ENCODE results near the gene KHDRBS1. TPM values are rescaled to one million over a fixed set of nuclear protein-coding genes. Genes with fewer than 3 reads are reported as not detected.

Gene KHDRBS1
- total and polyA plus RNA-seq, 2 of the 13 experiments (the other 11 are each of a cell fraction or from before 2014, with no cell fraction given): 25.1 to 39.0 TPM

DNA sequence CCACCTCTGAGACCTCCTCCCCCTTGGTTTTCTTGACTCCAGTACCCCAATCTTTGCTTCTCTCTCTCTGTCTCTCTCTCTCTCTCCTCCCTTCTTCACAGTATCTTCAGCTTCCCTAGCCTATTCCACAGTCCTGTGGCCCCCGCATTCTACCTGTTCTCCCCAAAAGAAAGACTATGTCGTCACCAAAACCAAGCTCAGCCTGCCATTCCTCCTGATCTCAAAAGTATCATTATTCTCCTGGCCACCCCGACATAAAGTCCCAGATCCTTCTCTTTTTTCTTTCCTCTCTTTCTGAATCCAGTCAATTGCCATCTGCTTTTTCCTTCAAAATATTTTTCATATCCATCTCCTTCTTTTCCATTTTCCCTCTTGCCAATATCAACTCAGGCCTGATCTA lies 23.7 kb upstream of the KHDRBS1 start:
- no peaks in the 10 kb centered on the region for H3K36me3 ChIP-seq (replicated peaks in 1 of 2; ENCODE audit: control insufficient read depth in 1 of 2, insufficient read depth in 2 of 2, low read length in 2 of 2)
- FAIRE-seq: no peak
- BruUV-seq (replicated peaks): no TSS peak
- no peaks in the 10 kb centered on the region for H4K20me1 ChIP-seq (ENCODE audit: insufficient read depth, low read length)
- CTCF ChIA-PET (ENCODE audit: low intra/inter-chr PET ratio, low total read pairs): no interaction called here
- no peak overlapping the region for H3K4me3 ChIP-seq (replicated peaks in 1 of 3; ENCODE audit: insufficient read depth in 1 of 3, low read depth in 2 of 3, low read length in 3 of 3)
- 4% methylated on average over 3 of the region's 3 CpGs for WGBS (ENCODE audit: low lambda C conversion rate)
- no peak overlapping the region for H3K4me2 ChIP-seq (ENCODE audit: low read depth, low read length)
- no peaks in the 10 kb centered on the region for H3K79me2 ChIP-seq (ENCODE audit: insufficient read depth, low read length)
- H3K4me1 ChIP-seq (ENCODE audit: insufficient read depth, low read length): no peaks in the 10 kb centered on the region
- no peak overlapping the region for H3K9ac ChIP-seq (ENCODE audit: insufficient read depth, low read depth, low read length)
- H3K9me3 ChIP-seq (ENCODE audit: low read length): no peaks in the 10 kb centered on the region
- intact Hi-C loops (cut with micrococcal nuclease; ENCODE audit: unreplicated experiment): no loop called here
- POLR2A ChIA-PET: no interaction called here
- no peak overlapping the region for H3K27ac ChIP-seq (ENCODE audit: extremely low read length, insufficient read depth, low read length)
- DNase-seq (ENCODE audit: low spot score): no peak
- in situ Hi-C loops (cut with HindIII; ENCODE audit: extremely low pct_ligation_motif_present, low pct_unique_long_range_greater_than_20kb): no loop called here
- H3K27me3 ChIP-seq (ENCODE audit: control insufficient read depth in 1 of 2, insufficient read depth in 2 of 2, low read length in 2 of 2): peaks cover 3% of the 10 kb centered on the region in 2 experiments; a peak in 1 of 5 replicates
- ATAC-seq: no peak
- no peak overlapping the region for H2AFZ ChIP-seq (ENCODE audit: low read length)
- TF ChIP-seq CREB1 (IDR thresholded peaks at IDR 0.05) (peak; percentile 50; the same call in 1 of the 2 replicates), CREB1 (CRISPR knock-in tag; IDR thresholded peaks at IDR 0.05) (no peak), TBX2 (CRISPR knock-in tag; IDR thresholded peaks at IDR 0.05; ENCODE audit: borderline replicate concordance) (no peak), ATF7 (IDR thresholded peaks at IDR 0.05) (peak; percentile 63; the same call in 1 of the 2 replicates), ATF7 (CRISPR knock-in tag; IDR thresholded peaks at IDR 0.05) (no peak)

DNA sequence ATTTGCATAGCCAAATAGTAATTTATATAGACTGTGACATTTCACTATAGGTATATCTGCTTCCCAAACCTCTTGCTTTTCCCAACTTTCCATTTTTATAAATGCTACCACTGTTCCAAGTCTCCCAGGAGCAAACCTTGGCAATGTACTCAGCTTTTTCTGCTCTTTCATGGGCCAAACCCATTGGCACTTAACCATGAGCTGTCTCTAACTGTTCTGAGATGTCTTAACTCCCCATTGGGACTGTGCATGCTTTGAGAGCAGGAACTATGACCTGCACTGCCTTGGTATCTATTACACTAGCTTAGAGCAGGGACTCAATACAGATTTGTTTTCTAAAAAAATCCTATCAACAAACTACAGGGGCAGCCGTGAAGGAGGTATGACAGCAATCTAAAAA lies 22.5 kb upstream of the KHDRBS1 start:
- intact Hi-C loops (cut with micrococcal nuclease; ENCODE audit: unreplicated experiment) (no loop called here), in situ Hi-C loops (cut with HindIII; ENCODE audit: extremely low pct_ligation_motif_present, low pct_unique_long_range_greater_than_20kb) (no loop called here)
- H3K36me3 ChIP-seq (replicated peaks in 1 of 2; ENCODE audit: control insufficient read depth in 1 of 2, insufficient read depth in 2 of 2, low read length in 2 of 2): no peaks in the 10 kb centered on the region
- no peak overlapping the region for H3K4me2 ChIP-seq (ENCODE audit: low read depth, low read length)
- no peaks in the 10 kb centered on the region for H3K9me3 ChIP-seq (ENCODE audit: low read length)
- no peak for FAIRE-seq
- DNase-seq (ENCODE audit: low spot score): no peak
- peaks cover 3% of the 10 kb centered on the region in 2 experiments; a peak in 1 of 5 replicates for H3K27me3 ChIP-seq (ENCODE audit: control insufficient read depth in 1 of 2, insufficient read depth in 2 of 2, low read length in 2 of 2)
- H3K4me3 ChIP-seq (replicated peaks in 1 of 3; ENCODE audit: insufficient read depth in 1 of 3, low read depth in 2 of 3, low read length in 3 of 3): no peak overlapping the region
- no peaks in the 10 kb centered on the region for H3K4me1 ChIP-seq (ENCODE audit: insufficient read depth, low read length)
- no peaks in the 10 kb centered on the region for H4K20me1 ChIP-seq (ENCODE audit: insufficient read depth, low read length)
- ChIA-PET POLR2A (no interaction called here), CTCF (ENCODE audit: low intra/inter-chr PET ratio, low total read pairs) (no interaction called here)
- H3K79me2 ChIP-seq (ENCODE audit: insufficient read depth, low read length): no peaks in the 10 kb centered on the region
- H3K27ac ChIP-seq (ENCODE audit: extremely low read length, insufficient read depth, low read length): no peak overlapping the region
- WGBS (ENCODE audit: low lambda C conversion rate): 86% methylated on average over 1 of the region's 1 CpG
- H2AFZ ChIP-seq (ENCODE audit: low read length): no peak overlapping the region
- TF ChIP-seq PRDM15 (CRISPR knock-in tag; IDR thresholded peaks at IDR 0.05): no peak
- no peak for TF ChIP-seq ZBTB7B (CRISPR knock-in tag; IDR thresholded peaks at IDR 0.05)
- TF ChIP-seq ZSCAN31 (CRISPR knock-in tag; IDR thresholded peaks at IDR 0.05; ENCODE audit: low read depth): no peak
- no peak for TF ChIP-seq ZNF652 (CRISPR knock-in tag; IDR thresholded peaks at IDR 0.05; ENCODE audit: borderline replicate concordance, low read depth)
- TF ChIP-seq KLF12 (CRISPR knock-in tag; IDR thresholded peaks at IDR 0.05; ENCODE audit: borderline replicate concordance): no peak
- no peak for TF ChIP-seq ZC3H13 (CRISPR knock-in tag; IDR thresholded peaks at IDR 0.05)
- TF ChIP-seq CBX5 (CRISPR knock-in tag; IDR thresholded peaks at IDR 0.05; ENCODE audit: borderline replicate concordance): no peak
- TF ChIP-seq KLF6 (CRISPR knock-in tag; IDR thresholded peaks at IDR 0.05): no peak
- ATAC-seq: no peak
- no peak overlapping the region for H3K9ac ChIP-seq (ENCODE audit: insufficient read depth, low read depth, low read length)
- no TSS peak for BruUV-seq (replicated peaks)
